ACHN (cell line): ENCODE measurements around the gene METTL26.

Source experiments
- DNase-seq: peaks from one replicate; pipeline ENCODE4 v3.0.0-alpha.2; 2015
- in situ Hi-C: cut with HindIII; loops from 2 replicates; pipeline ENCODE4 v1.10.0; 2017; ENCODE audit warnings: low sequenced_read_pairs, low pct_ligation_motif_present, low pct_unique_long_range_greater_than_20kb

The METTL26 gene

GRCh38 chr16:643050-643368 is 6.9 kb upstream of the METTL26 start:
- in situ Hi-C loops, result no loop called here
- DNase-seq, result no peak

GRCh38 chr16:642189-643049 is 6.3 kb upstream of the METTL26 start:
- in situ Hi-C loops, result no loop called here
- peak; percentile 49 for DNase-seq

- in situ Hi-C loops, result no loop called here
- peak; percentile 93 for DNase-seq
Observed at GRCh38 chr16:641326-642188, 5.5 kb upstream of the METTL26 start, which contains the start of gene MCRIP2. TSS of gene MCRIP2 (plus strand) at chr16:641828. CDS start at chr16:641992, 164 bp downstream.

GRCh38 chr16:640614-641013 is 4.5 kb upstream of the METTL26 start:
- in situ Hi-C loops, result no loop called here
- DNase-seq, result no peak

- no peak for DNase-seq
- in situ Hi-C loops, result no loop called here
Observed at GRCh38 chr16:638836-639235, 2.7 kb upstream of the METTL26 start.

- in situ Hi-C loops, result no loop called here
- no peak for DNase-seq
Observed at GRCh38 chr16:638034-638543, 2.0 kb upstream of the METTL26 start.

GRCh38 chr16:637081-638018 is 1.2 kb upstream of the METTL26 start:
- in situ Hi-C loops, result no loop called here
- DNase-seq, result peak; percentile 85

GRCh38 chr16:635573-636205 is 416 bp downstream of the METTL26 start:
- no peak for DNase-seq
- in situ Hi-C loops, result no loop called here

GRCh38 chr16:634996-635395 is 1.1 kb downstream of the METTL26 start:
- in situ Hi-C loops, result no loop called here
- DNase-seq, result no peak

- no peak for DNase-seq
- in situ Hi-C loops, result no loop called here
Observed at GRCh38 chr16:634051-634670, 1.9 kb downstream of the METTL26 start.

GRCh38 chr16:633336-634050 is 2.6 kb downstream of the METTL26 start:
- no peak for DNase-seq
- in situ Hi-C loops, result no loop called here

GRCh38 chr16:632486-633335 is 3.4 kb downstream of the METTL26 start:
- in situ Hi-C loops, result no loop called here
- no peak for DNase-seq

- no peak for DNase-seq
- in situ Hi-C loops, result no loop called here
Observed at GRCh38 chr16:631808-632358, 4.2 kb downstream of the METTL26 start.

GRCh38 chr16:630815-631405 is 5.2 kb downstream of the METTL26 start, which contains the start of gene WFIKKN1:
TSS of gene WFIKKN1 (plus strand) at chr16:630985. CDS start at chr16:631254, 269 bp downstream.
- in situ Hi-C loops, result no loop called here
- DNase-seq, result no peak

- in situ Hi-C loops, result no loop called here
- no peak for DNase-seq
Observed at GRCh38 chr16:630249-630814, 5.8 kb downstream of the METTL26 start.
